Keratinocyte (primary cell): ENCODE data around the gene UBR3. TPM values are rescaled to one million over a fixed set of nuclear protein-coding genes. Genes with fewer than 3 reads are reported as not detected.

Source experiments
- DNase-seq: peaks from one replicate; pipeline ENCODE4 v3.0.0-alpha.2; 2011; ENCODE audit warnings: low read depth, missing footprints, low spot score
- FAIRE-seq: peaks from 2 replicates; lab custom pipeline; 2011; peaks lifted over from hg19 to GRCh38; lab: Jason Lieb, UNC
- H2AFZ ChIP-seq: 2 replicates; pipeline ENCODE4 v1.6.0; 2012; ENCODE audit warnings: low read length, control low read depth, inconsistent platforms; ENCODE audit not compliant: control insufficient read depth
- H3K27ac ChIP-seq: 2 replicates; pipeline ENCODE4 v1.5.1; 2011; ENCODE audit warnings: low read length; ENCODE audit not compliant: control insufficient read depth, insufficient read depth
- H3K27me3 ChIP-seq: 3 replicates; pipeline ENCODE4 v1.6.0; 2011; ENCODE audit warnings: low read length; ENCODE audit not compliant: control insufficient read depth, insufficient read depth; ENCODE audit errors: extremely low read depth
- H3K36me3 ChIP-seq, 2 experiments: 2 replicates in 1 of 2; 3 replicates in 1 of 2; pipeline ENCODE4 v1.5.1; 2011; ENCODE audit warnings: low read length in 2 of 2, mild to moderate bottlenecking in 1 of 2; ENCODE audit not compliant: control insufficient read depth in 2 of 2, insufficient read depth in 2 of 2; ENCODE audit errors: extremely low read depth in 1 of 2
- H3K4me1 ChIP-seq: 3 replicates; pipeline ENCODE4 v1.5.1; 2011; ENCODE audit warnings: low read length; ENCODE audit not compliant: control insufficient read depth, insufficient read depth; ENCODE audit errors: extremely low read depth
- H3K4me2 ChIP-seq: 3 replicates; pipeline ENCODE4 v1.6.0; 2011; ENCODE audit warnings: low read depth, low read length; ENCODE audit not compliant: control insufficient read depth, insufficient read depth; ENCODE audit errors: extremely low read depth
- H3K4me3 ChIP-seq, 3 experiments: fragments of 200-600 bp in 1 of 3; sonication (generic) in 1 of 3; 2 replicates in 2 of 3; 3 replicates in 1 of 3; pipeline ENCODE4 v1.5.1; 2011 to 2016; ENCODE audit warnings: low read length in 3 of 3, mild to moderate bottlenecking in 3 of 3, control low read depth in 2 of 3, inconsistent platforms in 1 of 3, low read depth in 1 of 3, mixed read lengths in 1 of 3, mixed run types in 1 of 3, moderate library complexity in 1 of 3; ENCODE audit not compliant: control insufficient read depth in 2 of 3, insufficient read depth in 2 of 3; ENCODE audit errors: extremely low read depth in 1 of 3
- H3K79me2 ChIP-seq: 2 replicates; pipeline ENCODE4 v1.6.0; 2012; ENCODE audit warnings: low read length; ENCODE audit not compliant: control insufficient read depth, insufficient read depth
- H3K9ac ChIP-seq: 3 replicates; pipeline ENCODE4 v1.6.0; 2011; ENCODE audit warnings: low read length; ENCODE audit not compliant: control insufficient read depth, insufficient read depth; ENCODE audit errors: extremely low read depth
- H3K9me1 ChIP-seq: 3 replicates; pipeline ENCODE4 v1.6.0; 2011; ENCODE audit warnings: low read length; ENCODE audit not compliant: control insufficient read depth, insufficient read depth; ENCODE audit errors: extremely low read depth
- H3K9me3 ChIP-seq: 2 replicates; pipeline ENCODE4 v1.5.1; 2012; ENCODE audit warnings: low read depth, low read length; ENCODE audit not compliant: control insufficient read depth
- H4K20me1 ChIP-seq: 3 replicates; pipeline ENCODE4 v1.6.0; 2011; ENCODE audit warnings: low read length; ENCODE audit not compliant: control insufficient read depth, insufficient read depth; ENCODE audit errors: extremely low read depth
- CTCF ChIP-seq, 3 experiments: IDR thresholded peaks in 1 of 3; conservative IDR thresholded peaks in 1 of 3; optimal IDR thresholded peaks in 1 of 3; 2 replicates in 2 of 3; 3 replicates in 1 of 3; pipeline versions ENCODE3 to v1.5.1; 2011; ENCODE audit warnings: low read length in 3 of 3, mild to moderate bottlenecking in 3 of 3, moderate library complexity in 2 of 3, control low read depth in 1 of 3, inconsistent platforms in 1 of 3; ENCODE audit not compliant: insufficient read depth in 2 of 3; ENCODE audit errors: extremely low read depth in 1 of 3
- EZH2 ChIP-seq: IDR thresholded peaks from one replicate; pipeline ENCODE4 v1.6.1; 2012; ENCODE audit warnings: inconsistent platforms, mild to moderate bottlenecking, low read length, moderate library complexity
- dilution Hi-C: fragments of 300-500 bp; cut with MboI; formaldehyde crosslinking; loops from one replicate; pipeline ENCODE4 v1.7.0; 2020; ENCODE audit warnings: low sequenced_read_pairs; ENCODE audit not compliant: extremely low pct_ligation_motif_present
- polyA plus RNA-seq, 5 experiments: library from polyadenylated mRNA; depleted of rRNA in 3 of 5; stranded (reverse) in 3 of 5; stranded (forward) in 1 of 5; unstranded in 1 of 5; fragments of >200 nt; gene quantifications; 1 replicate in 1 of 5; 2 replicates in 3 of 5; 3 replicates in 1 of 5; pipeline versions ENCODE4 v1.2.1 to v1.2.3, GENCODE V29; 2011 to 2012; ENCODE audit warnings: missing spikeins in 2 of 5, low read depth in 1 of 5, low replicate concordance in 1 of 5

UBR3 gene
- polyA plus RNA-seq, 1 donor (not counting 4 experiments of a cell fraction or from before 2014, with no cell fraction given) = 14.7 TPM

DNA sequence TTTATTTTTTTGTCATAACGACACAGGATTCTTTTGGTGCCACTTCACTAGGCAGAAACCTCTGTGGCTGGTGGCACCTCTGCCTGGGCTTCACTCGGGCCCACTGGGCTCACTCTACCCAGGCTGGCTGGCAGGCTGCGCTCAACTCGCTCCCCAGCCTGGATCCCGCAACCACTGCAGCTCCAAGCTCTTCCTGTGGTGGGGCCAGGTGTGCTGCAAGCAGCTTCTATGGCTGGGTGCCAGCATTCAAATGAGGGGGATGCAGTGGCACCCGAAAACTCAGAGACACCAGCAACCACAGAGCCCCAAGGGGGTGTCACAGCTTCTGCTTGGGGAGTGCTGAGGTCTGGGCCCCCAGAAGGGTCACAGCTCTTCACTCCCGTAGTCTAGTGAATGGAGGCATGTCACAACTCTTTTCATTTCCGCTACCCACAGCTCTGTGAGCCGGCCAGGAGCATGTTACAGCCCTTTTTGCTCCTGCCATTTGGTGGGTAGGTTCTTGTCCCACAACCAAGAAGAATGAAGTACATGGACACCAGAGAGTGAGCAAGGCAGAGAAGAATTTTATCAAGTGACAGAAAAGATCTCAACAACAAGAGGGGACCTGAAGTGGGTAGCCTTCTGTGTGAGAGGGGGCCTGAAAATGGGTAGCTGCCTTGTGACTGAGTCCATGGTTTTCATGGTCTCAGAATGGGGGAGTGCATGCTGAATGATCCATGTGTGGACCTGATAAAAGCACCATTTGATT, 170.1 kb downstream of the UBR3 start:
- Histone ChIP-seq H2AFZ (no peak overlapping the region), H3K4me1 (no peaks in the 10 kb centered on the region), H3K9me3 (no peaks in the 10 kb centered on the region), H3K4me3 (no peak overlapping the region), H3K4me2 (no peak overlapping the region), H3K27ac (no peak overlapping the region), H3K9me1 (no peaks in the 10 kb centered on the region), H4K20me1 (no peaks in the 10 kb centered on the region), H3K9ac (no peak overlapping the region), H3K27me3 (no peaks in the 10 kb centered on the region), H3K79me2 (no peaks in the 10 kb centered on the region), H3K36me3 (peaks cover 3% of the 10 kb centered on the region in 2 experiments)
- TF ChIP-seq CTCF (optimal IDR thresholded peaks at IDR 0.05 in 1 of 3, IDR thresholded peaks at IDR 0.05 in 1 of 3, conservative IDR thresholded peaks at IDR 0.05 in 1 of 3; ENCODE audit: extremely low read depth in 1 of 3, insufficient read depth in 2 of 3, low read length in 3 of 3) (no peak), EZH2 (no peak)
- dilution Hi-C loops = no loop called here
- no peak for FAIRE-seq
- no peak for DNase-seq

- Histone ChIP-seq H2AFZ (no peak overlapping the region), H4K20me1 (no peaks in the 10 kb centered on the region), H3K9me1 (no peaks in the 10 kb centered on the region), H3K27ac (no peak overlapping the region), H3K9me3 (no peaks in the 10 kb centered on the region), H3K4me1 (no peaks in the 10 kb centered on the region), H3K27me3 (no peaks in the 10 kb centered on the region), H3K9ac (no peak overlapping the region), H3K36me3 (peaks cover 3 to 5% of the 10 kb centered on the region in 2 experiments), H3K4me3 (no peak overlapping the region), H3K79me2 (no peaks in the 10 kb centered on the region), H3K4me2 (no peak overlapping the region)
- TF ChIP-seq EZH2 (no peak), CTCF (optimal IDR thresholded peaks at IDR 0.05 in 1 of 3, IDR thresholded peaks at IDR 0.05 in 1 of 3, conservative IDR thresholded peaks at IDR 0.05 in 1 of 3; ENCODE audit: extremely low read depth in 1 of 3, insufficient read depth in 2 of 3, low read length in 3 of 3) (no peak)
- FAIRE-seq = no peak
- no peak for DNase-seq
- dilution Hi-C loops = no loop called here
Measured at GRCh38 chr2:169999054-169999453, 171.8 kb downstream of the UBR3 start.
